Astrocyte (in vitro differentiated cells and primary cell): ENCODE data around the gene C1orf216.

Experiments used
- EZH2 ChIP-seq: IDR thresholded peaks from 2 replicates; pipeline ENCODE4 v1.6.1; 2012; ENCODE audit warnings: mild to moderate bottlenecking, low read length, inconsistent platforms; ENCODE audit not compliant: insufficient read depth
- TF ChIP-seq, protein P1 (sequence below): IDR thresholded peaks from 2 replicates; pipeline ENCODE4 v1.5.1; 2011; ENCODE audit warnings: low read depth, mild to moderate bottlenecking, inconsistent platforms, low read length, moderate library complexity; ENCODE audit not compliant: insufficient read depth

DNA sequence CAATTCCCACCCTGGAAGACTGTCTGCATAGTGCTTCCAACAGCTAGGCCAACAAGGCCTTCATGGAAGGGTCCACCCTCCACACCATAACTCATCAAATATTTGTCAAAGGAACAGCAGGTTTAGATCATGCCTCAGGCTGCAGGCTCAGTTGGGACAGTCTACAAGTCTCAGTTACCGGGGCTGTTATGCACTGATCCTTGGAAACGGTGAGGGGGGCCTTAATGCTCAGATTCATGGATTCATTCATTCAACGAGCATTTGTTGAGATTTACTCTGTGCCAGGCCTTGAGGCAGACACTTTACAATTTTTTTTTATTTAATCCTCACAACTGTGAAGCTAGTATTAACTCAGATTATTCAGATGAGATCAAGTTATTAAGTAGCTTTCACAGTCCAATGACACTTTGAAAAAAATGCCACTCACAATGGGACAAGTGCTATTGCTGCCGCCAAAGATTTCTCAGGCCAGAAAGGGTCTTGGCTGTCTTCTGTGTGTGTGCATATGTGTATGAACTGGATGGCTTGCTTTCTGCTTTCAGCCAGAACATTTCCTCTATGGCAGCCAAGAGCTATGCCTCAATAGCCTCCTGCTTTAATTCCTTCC, 8.9 kb upstream of the C1orf216 start:
- TF ChIP-seq, protein P1, sequence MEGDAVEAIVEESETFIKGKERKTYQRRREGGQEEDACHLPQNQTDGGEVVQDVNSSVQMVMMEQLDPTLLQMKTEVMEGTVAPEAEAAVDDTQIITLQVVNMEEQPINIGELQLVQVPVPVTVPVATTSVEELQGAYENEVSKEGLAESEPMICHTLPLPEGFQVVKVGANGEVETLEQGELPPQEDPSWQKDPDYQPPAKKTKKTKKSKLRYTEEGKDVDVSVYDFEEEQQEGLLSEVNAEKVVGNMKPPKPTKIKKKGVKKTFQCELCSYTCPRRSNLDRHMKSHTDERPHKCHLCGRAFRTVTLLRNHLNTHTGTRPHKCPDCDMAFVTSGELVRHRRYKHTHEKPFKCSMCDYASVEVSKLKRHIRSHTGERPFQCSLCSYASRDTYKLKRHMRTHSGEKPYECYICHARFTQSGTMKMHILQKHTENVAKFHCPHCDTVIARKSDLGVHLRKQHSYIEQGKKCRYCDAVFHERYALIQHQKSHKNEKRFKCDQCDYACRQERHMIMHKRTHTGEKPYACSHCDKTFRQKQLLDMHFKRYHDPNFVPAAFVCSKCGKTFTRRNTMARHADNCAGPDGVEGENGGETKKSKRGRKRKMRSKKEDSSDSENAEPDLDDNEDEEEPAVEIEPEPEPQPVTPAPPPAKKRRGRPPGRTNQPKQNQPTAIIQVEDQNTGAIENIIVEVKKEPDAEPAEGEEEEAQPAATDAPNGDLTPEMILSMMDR: no peak
- TF ChIP-seq EZH2: no peak
